ENCODE measurements around the gene PTPRA.

DNA sequence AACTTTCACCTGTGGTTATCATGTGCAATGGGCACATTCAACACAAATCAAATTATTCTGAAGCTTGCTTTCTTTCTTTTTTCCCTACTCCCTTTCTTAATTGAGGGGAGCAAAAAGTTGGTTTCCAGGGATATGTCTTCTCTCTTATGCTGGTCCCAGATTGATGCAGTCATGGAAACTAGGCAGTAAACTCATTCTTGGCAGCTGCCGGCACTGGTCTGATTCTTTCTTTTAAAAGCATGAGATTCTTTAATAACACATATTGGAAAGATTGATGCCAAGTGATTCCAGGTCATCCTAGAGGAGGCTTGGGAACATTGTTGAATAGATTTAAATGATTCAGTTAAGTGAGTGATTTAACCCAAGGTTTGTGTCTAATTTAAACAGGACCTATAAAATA, 29.0 kb downstream of the PTPRA start:
- TF ChIP-seq POLR2A (IDR thresholded peaks at IDR 0.05; ENCODE audit: low read depth), result no peak
- TF ChIP-seq, protein P1, sequence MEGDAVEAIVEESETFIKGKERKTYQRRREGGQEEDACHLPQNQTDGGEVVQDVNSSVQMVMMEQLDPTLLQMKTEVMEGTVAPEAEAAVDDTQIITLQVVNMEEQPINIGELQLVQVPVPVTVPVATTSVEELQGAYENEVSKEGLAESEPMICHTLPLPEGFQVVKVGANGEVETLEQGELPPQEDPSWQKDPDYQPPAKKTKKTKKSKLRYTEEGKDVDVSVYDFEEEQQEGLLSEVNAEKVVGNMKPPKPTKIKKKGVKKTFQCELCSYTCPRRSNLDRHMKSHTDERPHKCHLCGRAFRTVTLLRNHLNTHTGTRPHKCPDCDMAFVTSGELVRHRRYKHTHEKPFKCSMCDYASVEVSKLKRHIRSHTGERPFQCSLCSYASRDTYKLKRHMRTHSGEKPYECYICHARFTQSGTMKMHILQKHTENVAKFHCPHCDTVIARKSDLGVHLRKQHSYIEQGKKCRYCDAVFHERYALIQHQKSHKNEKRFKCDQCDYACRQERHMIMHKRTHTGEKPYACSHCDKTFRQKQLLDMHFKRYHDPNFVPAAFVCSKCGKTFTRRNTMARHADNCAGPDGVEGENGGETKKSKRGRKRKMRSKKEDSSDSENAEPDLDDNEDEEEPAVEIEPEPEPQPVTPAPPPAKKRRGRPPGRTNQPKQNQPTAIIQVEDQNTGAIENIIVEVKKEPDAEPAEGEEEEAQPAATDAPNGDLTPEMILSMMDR (IDR thresholded peaks at IDR 0.05), result no peak
- no peak for TF ChIP-seq POLR2AphosphoS5 (IDR thresholded peaks at IDR 0.05)
- no peak for TF ChIP-seq EP300 (IDR thresholded peaks at IDR 0.05)

All from esophagus muscularis mucosa (tissue), 4 donors.